Stimulated activated CD4-positive, alpha-beta T cell treated with anti-CD3 and anti-CD28 coated beads, Interleukin-15, amount 100 ng/mL, for 1 hour (primary cell): ENCODE data around the gene HDAC7.
"Not testable (repeated sequence)": the region's sequence is repeated elsewhere in the genome, so short reads cannot be mapped to it uniquely, and the experiment has no call there.

Experiments used
- DNase-seq, 2 donors: peaks; one replicate each; pipeline ENCODE4 v3.0.0-alpha.2; 2020; ENCODE audit warnings: low read depth in 1 of 2, low spot score in 1 of 2

The HDAC7 gene

DNA sequence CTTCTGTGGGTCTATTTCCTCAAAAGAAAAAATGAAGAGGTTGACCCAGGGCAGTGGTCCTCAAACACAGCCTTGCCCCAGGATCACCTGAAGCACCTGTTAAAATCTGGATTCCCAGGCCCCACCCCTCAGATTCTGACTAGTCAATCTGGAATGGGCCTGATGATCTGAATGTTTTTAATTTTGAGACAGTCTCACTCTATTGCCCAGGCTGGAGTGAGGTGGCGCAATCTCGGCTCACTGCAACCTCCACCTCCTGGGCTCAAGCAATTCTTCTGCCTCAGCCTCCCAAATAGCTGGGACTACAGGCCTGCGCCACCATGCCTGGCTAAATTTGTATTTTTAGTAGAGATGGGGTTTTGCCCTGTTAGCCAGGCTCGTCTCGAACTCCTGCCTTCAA lies 4.3 kb downstream of the HDAC7 start:
- DNase-seq = not testable (repeated sequence)

DNA sequence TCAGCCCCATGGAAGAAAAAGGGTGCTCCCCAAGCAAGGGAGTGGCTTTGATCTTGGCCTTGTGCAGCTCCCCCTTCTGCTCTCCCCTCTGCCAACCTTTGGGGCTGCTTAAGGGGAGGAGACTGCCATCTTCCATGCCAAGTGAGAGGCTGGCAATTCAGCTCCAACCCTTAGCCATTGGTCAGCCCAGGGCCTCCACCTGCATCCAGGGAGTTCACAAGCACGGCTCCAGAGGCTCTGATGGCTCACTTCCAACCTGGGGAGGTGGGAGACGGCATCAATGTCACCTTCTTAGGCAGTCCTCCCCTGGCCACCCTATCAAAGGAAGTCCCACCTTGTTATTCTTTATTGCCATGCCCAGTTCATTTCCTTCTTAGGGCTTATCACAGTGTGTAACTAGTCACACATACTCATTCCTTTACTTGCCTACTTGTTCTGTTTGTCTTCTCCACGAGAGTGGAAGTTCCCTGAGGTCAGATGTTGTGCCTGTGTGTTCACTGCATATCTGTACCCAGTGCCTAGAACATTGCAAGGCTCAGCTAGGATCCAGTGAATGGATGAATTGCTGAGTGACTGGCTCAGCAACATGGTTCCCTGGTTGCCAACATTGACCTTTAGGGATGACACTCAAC lies 5.0 kb downstream of the HDAC7 start:
- DNase-seq = no peak

DNA sequence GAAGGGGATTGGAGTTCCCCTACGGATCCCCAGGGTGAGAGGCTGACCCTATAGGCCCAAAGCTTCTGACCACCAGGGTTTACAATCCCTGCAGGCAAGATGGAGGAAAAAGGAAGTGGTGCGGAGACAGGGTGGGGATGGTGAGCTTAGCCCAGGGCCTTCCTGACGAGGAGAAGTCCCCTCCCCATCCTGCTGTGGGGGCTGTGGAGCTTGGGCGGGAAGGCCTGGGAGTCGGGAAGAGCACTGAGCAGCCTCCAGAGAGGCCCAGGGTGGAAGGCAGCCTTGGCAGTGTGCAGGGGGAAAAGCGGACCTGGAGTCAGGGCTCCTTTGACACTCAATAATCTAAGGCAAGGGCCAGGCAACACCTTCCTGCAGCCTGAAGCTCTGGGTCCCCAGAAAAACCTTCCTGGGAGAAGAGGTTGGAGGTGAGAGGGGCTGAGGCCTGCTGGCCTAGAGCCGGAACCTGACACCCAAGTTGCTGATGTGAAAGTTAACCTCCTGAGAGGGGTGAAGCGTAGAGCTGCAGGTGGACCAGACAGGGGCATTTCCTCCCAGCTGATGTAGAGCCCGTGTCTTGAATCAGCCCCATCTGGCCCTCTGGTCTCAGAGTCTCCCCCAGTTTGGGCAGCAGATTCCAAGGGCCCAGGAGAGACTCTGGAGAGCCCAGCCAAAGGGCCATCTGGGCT lies 6.0 kb downstream of the HDAC7 start:
- DNase-seq = no peak

DNA sequence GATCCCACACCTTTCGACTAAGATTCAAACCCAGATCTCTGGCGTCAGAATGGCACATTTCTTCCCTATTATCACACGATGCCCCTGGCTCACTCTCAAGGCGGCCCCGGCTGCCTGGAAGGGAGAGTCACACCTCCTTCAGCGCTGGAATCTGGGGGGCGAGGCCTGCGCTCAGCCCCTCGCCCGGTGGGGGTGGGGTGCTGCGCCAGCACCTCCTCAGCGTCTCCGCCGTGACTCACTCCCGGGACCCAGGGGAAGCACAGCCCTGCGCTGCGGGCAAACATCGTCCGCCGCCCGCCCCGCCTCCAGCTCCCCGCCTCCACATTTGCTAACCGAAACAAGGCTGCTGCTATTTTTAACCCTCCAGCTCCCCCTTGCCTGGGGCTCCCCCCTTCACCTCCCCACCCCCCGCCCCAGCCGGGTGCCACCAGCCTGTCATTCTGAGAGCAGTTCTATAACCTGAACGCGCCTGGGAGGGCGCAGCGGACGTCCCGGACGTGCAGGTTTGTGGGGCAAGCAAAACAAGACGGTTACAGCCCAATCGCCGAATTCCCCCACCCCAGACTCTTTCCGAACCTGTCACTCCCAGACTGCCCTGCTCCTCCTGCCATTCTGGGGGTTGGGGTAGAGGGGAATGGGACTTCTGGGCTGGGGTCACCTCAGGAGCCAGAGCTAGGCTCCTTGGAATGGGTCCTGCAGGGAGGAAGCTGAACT lies 6.7 kb downstream of the HDAC7 start:
- peak; percentile 85 to 87 for DNase-seq

DNA sequence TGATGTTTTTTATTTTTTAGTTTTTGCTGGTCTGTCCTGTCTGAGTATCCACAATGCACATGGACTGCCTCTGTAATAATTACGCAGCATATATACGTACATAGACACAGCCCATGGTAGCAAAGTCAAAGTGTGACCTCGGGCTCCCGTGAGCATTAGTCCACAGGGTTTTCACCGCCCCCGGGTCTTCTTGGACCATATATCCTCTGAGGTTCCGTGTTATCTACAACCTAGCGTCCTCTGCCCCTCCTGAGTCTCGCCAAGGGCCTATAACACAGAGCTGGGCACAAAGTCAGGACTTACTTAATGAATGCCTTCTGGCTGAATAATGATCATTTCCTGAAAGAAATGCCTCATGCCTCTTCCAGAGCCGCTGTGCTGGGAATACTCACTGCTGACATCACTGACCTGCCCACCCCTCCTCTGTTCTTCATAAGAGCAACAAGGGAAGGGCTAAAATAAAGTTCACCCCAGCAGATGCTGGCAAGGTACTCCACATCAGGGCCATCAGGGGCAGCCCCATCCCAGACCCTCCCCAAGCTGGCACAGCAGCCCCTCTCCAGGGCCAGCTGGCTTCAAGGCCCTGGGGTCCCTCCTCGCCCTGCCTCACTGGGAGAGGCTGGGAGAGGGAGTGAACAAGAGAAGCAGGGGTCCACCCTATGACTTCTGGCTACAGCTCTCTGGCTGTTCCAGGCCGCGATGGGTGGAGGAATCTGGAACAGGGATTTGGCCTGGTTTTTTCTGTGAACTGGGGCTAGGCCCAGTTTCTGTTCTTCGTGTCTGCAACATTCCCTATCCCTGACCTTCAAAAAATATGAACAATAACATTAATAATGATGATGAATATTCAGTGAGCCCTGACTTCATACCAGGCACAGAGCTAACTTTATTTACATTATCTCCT lies 7.9 kb downstream of the HDAC7 start:
- DNase-seq = no peak

DNA sequence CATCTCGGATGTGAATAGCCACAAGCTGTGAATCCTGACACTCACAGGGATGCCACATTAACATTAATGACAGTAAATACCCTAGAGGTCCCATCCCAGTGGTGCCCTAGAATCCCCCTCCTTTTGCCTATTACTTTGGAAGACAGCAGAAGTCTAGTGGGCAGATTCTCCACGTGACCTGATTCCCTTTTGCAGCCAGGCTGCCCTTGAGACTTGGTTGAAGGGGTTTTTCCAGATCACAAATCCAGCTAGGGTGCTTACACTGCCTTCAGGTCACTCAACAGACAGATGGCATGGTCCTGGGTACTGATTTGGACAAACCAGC lies 8.7 kb downstream of the HDAC7 start:
- no peak for DNase-seq

DNA sequence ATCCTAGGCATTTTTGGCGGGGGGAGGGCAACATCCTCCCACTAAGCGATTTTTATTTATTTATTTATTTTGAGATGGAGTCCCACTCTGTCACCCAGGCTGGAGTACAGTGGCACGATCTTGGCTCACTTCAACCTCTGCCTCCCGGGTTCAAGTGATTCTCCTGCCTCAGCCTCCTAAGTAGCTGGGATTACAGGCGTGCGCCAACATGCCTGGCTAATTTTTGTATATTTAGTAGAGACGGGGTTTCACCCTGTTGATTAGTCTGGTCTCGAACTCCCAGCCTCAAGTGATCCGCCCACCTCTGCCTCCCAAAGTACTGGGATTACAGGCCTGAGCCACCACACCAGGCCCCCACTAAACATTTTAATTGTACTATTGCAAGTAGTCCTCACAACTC lies 10.2 kb downstream of the HDAC7 start:
- DNase-seq = not testable (repeated sequence)

DNA sequence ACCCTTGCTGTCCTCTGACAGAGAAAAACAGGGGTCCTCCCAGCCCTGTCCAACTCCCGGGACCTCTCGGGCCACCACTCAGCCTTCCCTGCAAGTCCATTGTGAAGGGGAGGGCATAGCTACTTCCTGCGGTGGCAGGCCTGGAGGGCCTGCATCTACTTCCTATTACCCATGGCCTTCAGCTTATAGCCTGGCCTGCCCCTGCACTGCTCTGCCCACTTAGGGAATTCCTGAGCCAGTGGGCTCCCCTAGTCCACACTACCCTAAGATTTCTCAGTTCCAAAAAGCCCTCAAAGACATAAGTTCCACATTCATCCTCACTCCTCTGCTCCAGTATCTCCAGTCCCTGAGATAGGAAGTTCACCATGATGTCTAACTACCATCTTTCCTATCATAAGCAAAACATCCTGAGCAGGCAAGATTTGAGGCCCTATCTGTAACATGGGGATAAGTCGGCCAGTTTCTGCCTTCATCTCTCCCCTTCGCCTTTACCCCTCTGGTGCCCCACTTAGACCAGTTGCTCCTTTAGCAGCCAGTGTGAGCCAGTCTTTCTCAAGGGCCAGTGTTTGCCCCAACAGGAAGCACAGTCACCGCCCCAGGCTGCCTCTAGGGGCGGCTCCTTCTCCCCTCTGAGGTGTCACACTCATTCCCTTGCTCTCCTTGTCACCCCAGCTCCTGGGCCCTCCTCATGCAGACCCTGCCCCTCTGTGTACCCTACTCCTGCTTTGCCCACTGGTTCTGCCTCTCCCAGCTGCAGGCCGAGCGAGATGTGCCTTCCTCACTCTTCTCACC lies 10.9 kb downstream of the HDAC7 start:
- DNase-seq = no peak

DNA sequence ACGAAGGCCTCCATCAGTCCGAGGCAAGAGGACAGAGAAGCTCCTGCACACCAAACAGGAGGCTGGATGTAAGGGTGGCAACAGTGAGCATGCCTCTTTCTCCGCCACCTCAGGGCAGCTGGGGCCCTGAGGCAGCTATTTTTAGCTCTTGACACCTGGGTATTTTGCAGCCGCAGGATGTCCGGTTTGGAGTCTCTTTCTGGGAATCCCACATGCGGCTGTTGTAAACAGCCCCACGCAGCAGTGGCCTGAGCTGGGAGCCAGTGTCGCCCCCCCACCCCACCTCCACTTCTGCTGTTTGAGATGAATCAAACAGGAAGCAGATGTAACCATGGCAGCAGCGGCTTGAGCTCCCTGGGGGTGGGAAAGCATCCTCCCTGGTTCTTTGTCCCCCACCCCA lies 11.7 kb downstream of the HDAC7 start:
- DNase-seq = peak; percentile 55 to 67

DNA sequence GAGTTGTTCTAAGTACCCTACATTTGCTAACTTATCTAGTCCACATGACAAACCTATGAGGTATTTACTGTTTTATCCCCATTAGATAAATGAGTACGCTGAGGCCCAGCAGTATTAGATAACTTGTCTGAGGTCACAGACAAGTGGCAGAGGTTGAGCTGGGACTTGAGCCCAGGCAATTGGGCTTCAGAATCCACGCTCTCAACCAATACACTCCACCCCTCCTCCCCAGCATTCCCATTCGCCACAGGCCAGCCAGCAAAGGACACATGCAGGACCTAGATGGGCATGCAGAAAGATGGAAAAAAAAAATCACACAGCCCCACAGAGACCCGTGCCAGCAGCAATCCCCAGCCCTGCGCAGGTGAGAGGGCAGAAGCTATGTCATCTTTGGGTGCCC lies 12.4 kb downstream of the HDAC7 start:
- DNase-seq = no peak

DNA sequence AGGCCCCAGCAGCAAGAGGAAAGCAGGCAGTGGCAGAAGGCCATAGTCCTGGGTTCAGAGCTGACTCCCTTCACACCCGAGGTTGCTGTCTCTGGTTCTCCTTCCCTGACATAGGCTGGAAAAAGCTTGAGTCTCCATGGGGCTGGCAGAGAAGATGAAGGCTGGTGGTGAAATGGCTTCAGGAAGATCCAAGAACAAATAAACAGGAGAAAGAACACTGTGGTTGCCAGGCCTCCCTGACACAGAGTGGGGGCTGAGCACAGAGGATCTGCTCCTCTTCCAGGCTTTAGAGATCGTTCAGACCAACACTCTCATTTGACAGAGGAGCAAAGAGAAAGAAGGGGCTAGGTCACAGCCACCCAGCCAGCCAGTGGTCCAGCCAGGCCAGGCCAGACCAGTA lies 14.3 kb downstream of the HDAC7 start:
- DNase-seq = no peak

DNA sequence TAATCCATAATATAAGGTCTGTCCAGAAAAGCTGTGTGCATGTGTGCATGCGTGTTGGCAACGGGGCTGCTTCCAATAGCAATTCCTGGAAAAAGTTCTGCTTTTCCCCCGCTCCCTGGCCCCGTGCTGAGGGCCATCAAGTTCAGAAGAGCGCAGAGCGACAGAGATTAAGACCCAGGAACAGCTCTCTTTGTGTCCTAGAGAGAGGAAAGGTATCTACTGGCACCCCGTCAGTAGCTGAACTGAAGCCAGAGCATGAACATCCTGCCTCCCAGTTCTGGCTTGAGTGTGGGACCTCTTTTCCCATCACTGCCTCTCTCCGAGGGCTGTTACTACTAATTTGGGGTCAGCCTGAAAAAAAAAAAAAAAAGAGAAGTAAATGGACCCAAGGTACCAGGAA lies 15.5 kb downstream of the HDAC7 start:
- no peak for DNase-seq

DNA sequence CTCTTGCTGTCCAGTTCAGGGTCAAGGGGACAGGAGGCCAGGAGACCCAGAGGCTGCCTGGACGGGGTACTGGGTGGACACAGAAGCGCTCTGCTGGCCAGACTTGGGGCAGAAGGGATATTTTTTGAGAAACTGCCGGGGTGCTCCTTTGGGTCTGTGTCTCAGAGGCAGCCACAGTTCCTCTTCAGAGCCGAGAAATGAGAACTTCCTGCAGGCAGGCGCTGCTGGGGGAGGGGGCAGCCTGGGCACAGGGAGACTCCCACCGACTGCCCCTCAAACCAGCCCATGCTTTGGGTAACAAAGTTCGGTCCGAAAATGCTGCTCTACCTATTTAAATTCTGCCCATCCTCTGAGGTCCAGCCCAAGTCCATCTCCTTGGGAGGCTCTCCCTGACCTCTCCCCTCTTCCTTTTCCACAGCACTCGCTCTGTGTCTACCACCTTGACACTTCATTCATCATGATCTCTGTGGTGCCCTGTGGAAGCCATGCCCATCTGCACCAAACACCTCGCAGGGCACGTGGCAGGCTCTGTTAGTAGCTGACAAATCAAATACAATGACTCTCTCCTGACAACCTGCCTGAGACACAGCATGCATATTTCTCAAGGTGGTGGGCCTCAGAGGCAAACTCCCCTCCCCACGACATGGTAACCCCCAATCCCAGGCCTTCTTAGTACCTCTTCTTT lies 16.4 kb downstream of the HDAC7 start:
- DNase-seq = no peak

DNA sequence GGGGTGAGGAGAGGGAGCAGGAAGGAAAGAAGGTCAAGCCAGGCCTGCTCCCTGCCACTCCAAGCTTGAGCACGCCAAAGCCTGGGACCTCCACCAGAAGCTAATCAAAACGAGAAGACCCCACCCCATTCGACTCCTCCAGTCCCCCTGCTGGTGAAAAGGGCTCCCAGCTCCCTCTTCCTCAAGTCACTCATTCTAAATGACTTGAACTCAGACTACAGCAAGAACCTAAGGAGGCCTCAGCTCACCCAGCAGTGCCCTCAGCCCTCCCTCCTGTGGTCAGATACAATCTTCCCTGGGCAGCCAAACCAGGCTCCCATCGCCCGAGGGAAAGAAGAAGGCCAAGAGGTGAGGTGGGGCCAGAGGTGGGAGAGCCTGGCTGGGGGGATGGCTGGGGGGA lies 17.4 kb downstream of the HDAC7 start:
- DNase-seq = no peak

DNA sequence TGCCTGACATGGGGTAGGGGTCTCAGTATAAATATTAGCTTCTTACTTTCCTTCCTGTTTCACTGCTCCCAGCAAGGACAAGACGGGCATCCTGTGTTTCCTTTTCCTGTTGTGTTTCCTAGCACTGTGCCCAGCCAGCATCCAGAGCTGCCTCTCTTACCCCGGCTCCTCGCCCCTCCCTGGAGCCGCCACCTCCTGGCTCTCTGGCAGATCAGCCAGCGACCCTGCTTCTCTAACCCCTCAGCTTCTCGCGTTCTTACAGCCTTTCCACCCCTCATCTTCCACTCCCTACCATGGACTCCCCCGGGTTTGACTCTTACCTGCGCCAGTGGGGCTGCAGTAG lies 17.8 kb downstream of the HDAC7 start:
- no peak for DNase-seq

DNA sequence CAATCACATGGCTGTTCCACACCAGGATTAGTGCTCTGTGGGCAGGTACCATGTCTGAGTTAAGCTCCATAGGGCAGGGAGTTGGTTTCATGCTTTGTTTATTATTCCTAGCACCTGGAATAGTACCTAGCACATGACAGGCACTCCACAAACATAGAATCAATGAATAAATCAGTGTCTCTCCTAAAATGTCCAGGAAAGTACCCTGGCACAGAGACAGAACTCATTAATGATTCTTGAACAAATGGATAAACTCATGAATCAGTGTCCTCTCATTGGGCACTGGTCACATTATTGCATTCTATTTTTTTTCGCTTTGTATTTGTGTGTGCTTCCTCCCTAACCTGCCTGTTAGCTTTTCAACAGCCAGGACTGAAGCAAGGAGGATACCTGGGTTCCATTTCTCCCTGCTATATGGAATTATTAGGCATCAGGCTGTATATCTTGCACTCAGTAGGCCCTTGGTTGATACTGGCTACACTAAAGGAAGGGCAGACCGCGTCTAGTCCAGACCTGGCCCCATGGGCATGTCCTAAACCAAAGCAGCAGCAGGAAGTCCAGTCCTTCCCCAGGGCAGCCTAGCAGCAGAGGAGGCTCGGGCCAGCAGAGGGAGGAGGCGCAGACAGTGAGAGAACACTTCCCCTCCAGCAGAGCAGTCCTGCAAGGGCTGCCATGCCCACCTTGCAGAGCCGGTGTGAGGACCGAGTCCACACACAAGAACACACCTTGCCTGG lies 18.4 kb downstream of the HDAC7 start:
- no peak for DNase-seq

DNA sequence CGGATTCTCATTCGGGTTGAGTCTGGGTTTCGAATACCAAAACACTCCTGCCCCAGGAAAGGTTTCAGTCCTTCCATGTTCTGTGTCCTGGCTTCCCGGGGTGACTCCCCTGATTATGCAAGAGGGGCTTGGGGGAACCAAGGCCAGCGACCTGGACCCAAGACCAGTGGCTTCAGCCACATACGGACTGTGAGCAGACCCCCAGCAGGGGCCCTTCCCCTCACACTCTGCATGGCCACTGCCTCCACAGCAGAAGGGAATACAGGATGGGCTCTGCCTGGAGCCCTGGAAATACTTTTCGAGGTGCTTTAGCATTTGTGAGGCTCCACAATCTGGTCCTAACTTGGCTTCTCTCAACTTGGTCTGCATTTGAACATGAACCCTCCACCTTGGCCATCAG lies 19.1 kb downstream of the HDAC7 start:
- no peak for DNase-seq

DNA sequence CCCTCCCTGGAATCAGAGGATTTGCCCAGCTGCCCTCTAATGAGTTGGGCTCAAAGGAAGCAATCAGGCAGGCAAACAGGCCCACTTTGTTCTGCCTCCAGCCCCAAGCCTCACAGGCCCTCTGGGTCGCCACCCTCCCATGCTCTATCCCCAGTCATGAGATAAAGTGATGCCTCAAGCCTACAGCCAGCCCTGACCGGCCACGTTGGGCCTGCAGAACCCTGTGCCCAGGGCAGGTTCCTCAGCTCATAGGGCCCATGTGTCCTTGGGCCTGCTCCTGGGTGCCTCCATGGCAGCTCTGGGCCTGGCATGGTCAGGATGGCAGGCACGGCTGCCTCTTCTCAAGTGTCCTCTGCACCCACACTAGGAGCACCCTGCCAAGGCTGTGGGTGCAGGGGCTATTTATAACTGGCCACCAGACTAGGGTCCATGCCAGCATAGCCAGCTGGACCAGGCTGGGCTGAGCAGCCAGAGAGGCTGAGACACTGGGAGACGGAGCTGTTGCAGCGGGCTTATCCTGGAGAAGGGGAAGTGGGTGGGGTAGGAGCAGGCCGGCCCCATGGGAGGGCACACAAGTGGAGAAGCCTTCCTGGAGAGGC lies 20.2 kb downstream of the HDAC7 start:
- DNase-seq = no peak

DNA sequence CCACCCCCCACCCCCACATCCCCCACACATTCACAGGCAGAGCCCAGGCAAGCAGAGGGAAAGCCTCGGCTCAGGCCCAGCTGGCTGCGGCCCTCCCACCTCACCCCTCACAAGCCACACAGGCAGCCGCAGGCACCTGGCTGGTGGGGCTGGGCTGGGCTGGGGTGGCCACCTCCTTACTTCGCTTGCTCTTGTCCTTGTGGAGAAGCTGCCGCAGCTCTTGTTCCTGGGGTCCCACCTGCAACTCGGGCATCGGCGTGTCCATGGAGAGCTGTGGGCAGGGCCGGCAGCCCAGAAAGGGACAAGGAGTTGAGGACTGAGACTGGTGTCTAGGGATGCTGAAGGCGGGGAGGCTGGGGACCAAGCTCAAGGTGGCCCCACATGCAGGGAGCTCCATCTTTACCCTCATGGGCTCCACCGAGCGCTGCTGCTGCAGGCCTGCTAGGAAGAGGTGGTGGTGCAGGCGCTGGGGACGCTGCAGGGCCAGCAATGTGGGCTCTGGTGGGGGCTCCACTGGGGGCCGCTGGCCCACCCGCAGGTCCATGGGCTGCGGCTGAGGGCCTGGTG lies 21.2 kb downstream of the HDAC7 start:
- no peak for DNase-seq
